Endodermal cell (in vitro differentiated cells): ENCODE data around the gene DAB1. TPM values are rescaled to one million over a fixed set of nuclear protein-coding genes. Genes with fewer than 3 reads are reported as not detected.

Source experiments
- DNase-seq: peaks from one replicate; pipeline ENCODE4 v3.0.0-alpha.2; 2017
- H3K27ac ChIP-seq: 2 replicates; pipeline ENCODE4 v1.5.1; 2013; ENCODE audit warnings: mild to moderate bottlenecking, low read depth, low read length, moderate library complexity
- H3K27me3 ChIP-seq: 2 replicates; pipeline ENCODE4 v1.6.1; 2013; ENCODE audit warnings: mild to moderate bottlenecking, low read length, moderate library complexity; ENCODE audit not compliant: insufficient read depth, control insufficient read depth, poor library complexity, severe bottlenecking
- H3K36me3 ChIP-seq: 2 replicates; pipeline ENCODE4 v1.7.0; 2013; ENCODE audit warnings: mild to moderate bottlenecking, low read length, moderate library complexity; ENCODE audit not compliant: control insufficient read depth, insufficient read depth
- H3K4me1 ChIP-seq: one replicate; pipeline ENCODE4 v1.7.0; 2013; ENCODE audit warnings: low read length; ENCODE audit not compliant: control insufficient read depth, insufficient read depth
- H3K4me3 ChIP-seq: 2 replicates; pipeline ENCODE4 v1.5.1; 2013; ENCODE audit warnings: mild to moderate bottlenecking, low read length, moderate library complexity
- H3K9ac ChIP-seq: 2 replicates; pipeline ENCODE4 v1.6.1; 2013; ENCODE audit warnings: mild to moderate bottlenecking, low read length, moderate library complexity; ENCODE audit not compliant: poor library complexity, severe bottlenecking; ENCODE audit errors: extremely low read depth
- H3K9me3 ChIP-seq: 2 replicates; pipeline ENCODE4 v1.6.1; 2013; ENCODE audit warnings: mild to moderate bottlenecking, low read length, moderate library complexity; ENCODE audit not compliant: control insufficient read depth
- H3K27ac Mint-ChIP-seq: 2 replicates; pipeline ENCODE4 v1.8.0; 2020; ENCODE audit warnings: mixed read lengths
- H3K27me3 Mint-ChIP-seq: 2 replicates; pipeline ENCODE4 v1.8.0; 2021; ENCODE audit warnings: mild to moderate bottlenecking, mixed read lengths; ENCODE audit not compliant: insufficient read depth
- H3K36me3 Mint-ChIP-seq: 2 replicates; pipeline ENCODE4 v1.8.0; 2020; ENCODE audit warnings: low read depth, mixed read lengths
- H3K4me1 Mint-ChIP-seq: 2 replicates; pipeline ENCODE4 v1.8.0; 2020; ENCODE audit warnings: mixed read lengths
- H3K4me3 Mint-ChIP-seq: 2 replicates; pipeline ENCODE4 v1.8.0; 2020; ENCODE audit warnings: mild to moderate bottlenecking, moderate library complexity, mixed read lengths
- H3K9me3 Mint-ChIP-seq: 2 replicates; pipeline ENCODE4 v1.8.0; 2020; ENCODE audit warnings: mild to moderate bottlenecking, mixed read lengths
- CTCF ChIP-seq: fragments of 200-600 bp; sonication (generic); conservative IDR thresholded peaks from 2 replicates; pipeline ENCODE4 v1.5.0; 2021; ENCODE audit warnings: antibody characterized with exemption, mild to moderate bottlenecking
- WGBS, 2 experiments: methylation state at CpG; one replicate each; pipeline versions ENCODE4 v1.1.5 to v1.1.7; 2013; ENCODE audit warnings: missing lambda C conversion rate in 2 of 2, mixed read lengths in 1 of 2; ENCODE audit not compliant: insufficient coverage in 1 of 2, insufficient read length in 1 of 2; 5-methylcytosine and 5-hydroxymethylcytosine counted together
- total RNA-seq, 2 donors: library from RNA; stranded (reverse); fragmentation: NEBNext Ultra II Directional in 1 of 2; extraction: Animal tissue kit (Norgen Biotek cat#: 25700) in 1 of 2; gene quantifications; 2 replicates in 1 of 2; 3 replicates in 1 of 2; pipeline ENCODE4 v1.2.1, GENCODE V29; 2021

The DAB1 gene
- total RNA-seq, 2 donors from 2014 or later, result 32.0 to 36.2 TPM

- Mint-ChIP-seq H3K9me3 (peaks cover 9% of the 10 kb centered on the region), H3K27me3 (no peaks in the 10 kb centered on the region), H3K4me3 (no peak overlapping the region), H3K27ac (no peak overlapping the region), H3K4me1 (peaks cover 34% of the 10 kb centered on the region), H3K36me3 (peaks cover 10% of the 10 kb centered on the region)
- Histone ChIP-seq H3K4me3 (no peak overlapping the region), H3K9me3 (peaks cover 9% of the 10 kb centered on the region), H3K27ac (no peak overlapping the region), H3K36me3 (no peaks in the 10 kb centered on the region), H3K27me3 (no peaks in the 10 kb centered on the region), H3K4me1 (no peaks in the 10 kb centered on the region), H3K9ac (no peak overlapping the region)
- WGBS, 2 experiments, result 88% methylated on average over 3 of the region's 3 CpGs; no CpG with 5 or more reads in 1 of the 2 experiments
- DNase-seq, result no peak
- no peak for TF ChIP-seq CTCF
Observed at GRCh38 chr1:57319791-57320190, 104.1 kb downstream of the DAB1 start.

GRCh38 chr1:57319165-57319564 lies 104.7 kb downstream of the DAB1 start:
- Histone ChIP-seq H3K9me3 (peaks cover 9% of the 10 kb centered on the region), H3K27me3 (no peaks in the 10 kb centered on the region), H3K27ac (no peak overlapping the region), H3K4me1 (no peaks in the 10 kb centered on the region), H3K9ac (no peak overlapping the region), H3K4me3 (no peak overlapping the region), H3K36me3 (no peaks in the 10 kb centered on the region)
- Mint-ChIP-seq H3K4me1 (peaks cover 28% of the 10 kb centered on the region), H3K4me3 (no peak overlapping the region), H3K9me3 (peaks cover 9% of the 10 kb centered on the region), H3K27ac (no peak overlapping the region), H3K36me3 (peaks cover 10% of the 10 kb centered on the region), H3K27me3 (no peaks in the 10 kb centered on the region)
- no peak for DNase-seq
- 62 to 71% methylated on average over 3 to 4 of the region's 4 CpGs for WGBS, 2 experiments
- no peak for TF ChIP-seq CTCF

- H3K9me3 Mint-ChIP-seq, result peaks cover 9% of the 10 kb centered on the region
- H3K4me1 ChIP-seq, result no peaks in the 10 kb centered on the region
- 94 to 100% methylated on average over 1 to 4 of the region's 4 CpGs for WGBS, 2 experiments
- H3K27ac ChIP-seq, result no peak overlapping the region
- peaks cover 23% of the 10 kb centered on the region for H3K4me1 Mint-ChIP-seq
- H3K4me3 ChIP-seq, result no peak overlapping the region
- H3K4me3 Mint-ChIP-seq, result no peak overlapping the region
- H3K36me3 Mint-ChIP-seq, result peaks cover 10% of the 10 kb centered on the region
- H3K27ac Mint-ChIP-seq, result no peak overlapping the region
- no peaks in the 10 kb centered on the region for H3K36me3 ChIP-seq
- H3K9me3 ChIP-seq, result peaks cover 9% of the 10 kb centered on the region
- no peak for DNase-seq
- TF ChIP-seq CTCF, result no peak
- H3K27me3 ChIP-seq, result no peaks in the 10 kb centered on the region
- no peaks in the 10 kb centered on the region for H3K27me3 Mint-ChIP-seq
- no peak overlapping the region for H3K9ac ChIP-seq
Observed at GRCh38 chr1:57316861-57317260, 107.0 kb downstream of the DAB1 start.
